22Rv1 (cell line): ENCODE measurements around the gene SAT1.

Experiments
- CTCF ChIP-seq: fragments of 450-650 bp; IDR thresholded peaks from 2 replicates; pipeline ENCODE4 v1.5.1; 2017; ENCODE audit warnings: mild to moderate bottlenecking
- ZFX ChIP-seq: fragments of 450-650 bp; IDR thresholded peaks from 2 replicates; pipeline ENCODE4 v1.6.1; 2017; ENCODE audit warnings: antibody characterized with exemption, borderline replicate concordance

GRCh38 chrX:23799469-23800065, 16.6 kb downstream of the SAT1 start:
- no peak for TF ChIP-seq CTCF
- no peak for TF ChIP-seq ZFX
